ENCODE data around the gene ABCG5.

Gene ABCG5

DNA sequence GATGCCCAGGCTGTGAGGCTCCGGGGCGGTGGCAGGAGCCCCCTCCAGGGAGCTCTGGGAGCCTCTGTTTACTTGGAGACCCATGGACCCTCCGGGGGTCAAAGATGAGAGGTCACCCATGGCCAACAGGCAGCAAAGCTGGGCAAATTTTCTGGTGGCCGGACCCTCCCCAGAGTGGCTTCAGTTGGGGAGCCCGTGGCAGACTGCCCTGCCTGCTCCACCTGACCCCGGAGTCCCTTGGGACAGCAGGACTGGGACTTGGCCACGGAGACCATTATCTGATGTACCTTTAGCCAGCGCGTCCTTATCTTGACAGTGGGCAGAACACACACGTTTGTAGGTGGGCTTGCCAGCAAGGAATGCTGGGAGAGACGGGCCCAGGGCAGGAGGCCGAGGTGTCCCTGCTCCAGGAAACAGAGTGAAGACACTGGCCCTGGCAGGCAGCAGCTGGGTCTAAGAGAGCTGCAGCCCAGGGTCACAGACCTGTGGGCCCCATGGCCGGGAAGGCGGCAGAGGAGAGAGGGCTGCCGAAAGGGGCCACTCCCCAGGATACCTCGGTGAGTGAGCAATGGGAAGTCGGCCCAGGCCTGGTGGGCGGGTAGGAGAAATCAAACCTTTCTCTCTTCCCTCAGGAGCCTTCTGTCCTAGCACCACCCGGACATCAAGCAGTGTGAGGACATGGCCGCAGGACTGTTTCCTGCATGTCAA is at the start of gene ABCG5, which contains the start of gene ABCG8:
Gene ABCG5 (minus strand): TSS at position 280 of the 708 bp plus-strand sequence. CDS start 160 bp downstream, at position 120.
Gene ABCG8 (plus strand): TSS at position 412 of the 708 bp plus-strand sequence. CDS start 83 bp downstream, at position 495.
- DNase-seq: no peak

GRCh38 chr2:43887176-43887575 is 48.5 kb upstream of the ABCG5 start:
- no peak for DNase-seq

GRCh38 chr2:43885132-43885632 is 46.5 kb upstream of the ABCG5 start:
- no peak for DNase-seq

- DNase-seq: no peak
Measured at GRCh38 chr2:43884689-43885088, 46.0 kb upstream of the ABCG5 start.

GRCh38 chr2:43882312-43882711 is 43.7 kb upstream of the ABCG5 start:
- DNase-seq: no peak

DNA sequence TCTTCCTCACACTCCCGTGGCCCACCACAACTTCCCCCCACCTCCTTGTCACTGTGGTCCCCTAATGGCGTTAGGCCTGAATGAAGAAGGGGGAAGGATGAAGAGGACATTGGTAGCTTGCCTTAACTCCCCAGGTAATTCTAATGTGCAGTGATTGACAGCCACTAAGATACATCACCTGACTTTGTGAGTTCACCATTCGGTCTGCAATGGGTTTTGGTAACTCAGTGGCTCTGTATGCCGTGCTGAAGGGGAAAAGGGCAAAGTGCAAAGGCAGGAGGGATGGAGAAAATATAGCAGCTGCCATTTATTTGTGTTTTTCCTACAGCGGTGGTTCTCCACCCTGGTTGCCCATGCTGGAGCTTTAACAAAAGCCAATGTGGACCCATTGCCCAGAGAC is 42.3 kb upstream of the ABCG5 start:
- no peak for DNase-seq

DNA sequence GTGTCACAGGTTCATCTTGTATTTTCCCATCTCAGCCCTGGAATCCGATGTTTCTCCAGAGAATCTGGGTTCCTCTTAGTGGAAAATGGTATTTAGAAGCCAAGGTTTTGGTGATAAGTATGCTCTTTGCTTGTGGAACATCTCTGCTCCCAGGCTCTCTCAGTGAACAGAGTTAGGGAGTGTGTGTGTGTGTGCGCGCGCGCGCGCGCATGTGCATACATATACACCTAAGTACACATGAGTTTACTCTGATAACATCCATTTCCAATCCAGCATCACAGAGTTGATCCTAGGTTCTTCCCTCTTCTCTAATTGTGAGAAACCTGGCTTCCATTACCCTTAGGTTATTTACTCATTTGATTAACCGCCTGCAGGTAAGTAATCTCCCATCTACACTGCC is 41.8 kb upstream of the ABCG5 start:
- no peak for DNase-seq

DNA sequence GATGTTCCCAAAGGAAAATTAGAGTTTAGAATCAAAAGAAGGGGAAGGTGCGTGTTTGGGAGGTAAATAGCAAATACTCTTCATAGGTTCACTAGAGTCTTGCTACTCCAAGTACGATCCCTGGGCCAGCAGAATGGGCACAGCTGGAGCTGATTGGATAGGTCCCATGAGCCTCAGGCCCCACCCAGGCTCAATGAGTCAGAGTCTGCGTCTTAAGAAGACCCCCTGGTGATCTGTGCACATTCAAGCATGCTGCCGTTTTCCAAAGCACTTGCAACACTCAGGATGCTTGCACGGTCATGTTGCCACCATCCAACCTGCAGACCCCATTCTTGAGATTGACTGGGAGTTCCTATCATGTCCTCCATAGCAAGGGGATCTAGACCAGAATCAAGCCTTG is 40.6 kb upstream of the ABCG5 start:
- no peak for DNase-seq

DNA sequence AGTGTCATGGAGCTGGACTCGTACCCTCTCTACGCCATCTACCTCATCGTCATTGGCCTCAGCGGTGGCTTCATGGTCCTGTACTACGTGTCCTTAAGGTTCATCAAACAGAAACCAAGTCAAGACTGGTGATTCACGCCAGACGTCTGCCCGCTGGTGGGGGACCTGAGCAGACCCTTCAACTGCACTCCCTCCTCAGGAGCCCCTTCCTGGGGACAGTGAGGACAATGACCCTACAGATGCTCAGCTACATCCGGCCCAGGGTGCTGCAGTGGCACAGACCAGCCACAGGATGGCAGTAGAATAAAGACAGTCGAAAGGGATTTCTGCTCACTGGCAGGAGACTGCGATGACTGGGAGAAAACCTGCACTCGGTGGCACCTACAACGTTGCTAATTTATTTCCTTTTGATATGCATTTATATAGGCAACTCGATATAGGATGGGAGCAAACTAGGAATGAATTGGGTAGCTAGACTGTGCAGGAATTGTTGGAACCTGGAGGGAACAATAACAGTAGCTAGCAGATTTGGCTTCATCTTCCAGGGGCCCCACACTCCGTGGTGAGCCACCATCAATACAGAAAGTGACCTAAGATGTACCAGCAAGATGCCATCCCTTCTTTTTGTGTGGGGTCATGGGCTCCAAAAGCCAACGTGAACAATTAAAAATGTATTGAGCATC is 39.3 kb upstream of the ABCG5 start:
- peak; percentile 6 to 67 for DNase-seq

DNA sequence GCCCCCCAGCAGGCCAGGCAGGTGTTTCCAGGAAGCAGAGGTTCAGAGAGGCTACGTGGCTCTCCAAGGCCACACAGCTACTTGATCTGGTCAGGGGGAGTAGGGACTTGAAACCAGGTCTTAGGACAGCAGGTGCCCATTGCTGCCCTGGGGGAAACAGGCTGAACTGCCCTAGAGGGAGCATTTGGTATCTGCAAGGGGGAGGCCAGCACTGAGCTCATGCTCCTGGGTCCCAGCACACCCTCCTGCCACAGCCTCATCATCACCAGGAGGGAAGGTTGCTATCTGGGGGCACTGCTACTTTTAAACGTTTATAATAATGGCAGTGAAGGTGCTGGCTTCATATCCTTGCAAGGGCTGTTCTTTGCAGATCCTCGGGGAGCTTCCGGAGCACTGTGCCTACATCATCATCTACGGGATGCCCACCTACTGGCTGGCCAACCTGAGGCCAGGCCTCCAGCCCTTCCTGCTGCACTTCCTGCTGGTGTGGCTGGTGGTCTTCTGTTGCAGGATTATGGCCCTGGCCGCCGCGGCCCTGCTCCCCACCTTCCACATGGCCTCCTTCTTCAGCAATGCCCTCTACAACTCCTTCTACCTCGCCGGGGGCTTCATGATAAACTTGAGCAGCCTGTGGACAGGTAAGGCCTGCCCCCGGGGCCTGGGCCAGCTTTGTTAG is 36.3 kb upstream of the ABCG5 start:
- no peak for DNase-seq

GRCh38 chr2:43872151-43872550 is 33.5 kb upstream of the ABCG5 start:
- no peak for DNase-seq

DNA sequence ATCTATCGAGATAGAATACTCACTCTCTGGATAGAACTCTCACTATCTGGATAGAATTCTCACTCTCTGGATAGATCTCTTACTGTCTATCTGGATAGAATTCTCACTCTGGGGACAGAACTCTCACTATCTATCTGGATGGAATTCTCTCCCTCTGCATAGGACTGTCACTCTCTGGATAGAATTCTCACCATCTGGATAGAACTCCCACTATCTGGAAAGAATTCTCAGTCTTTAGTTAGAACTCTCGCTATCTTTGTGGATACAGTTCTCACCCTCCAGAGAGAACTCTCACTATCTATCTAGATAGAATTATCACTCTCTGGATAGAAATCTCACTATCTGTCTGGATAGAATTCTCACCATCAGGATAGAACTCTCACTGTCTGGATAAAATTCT is 16.7 kb upstream of the ABCG5 start:
- no peak for DNase-seq

- no peak for DNase-seq
Measured at GRCh38 chr2:43854671-43855070, 16.0 kb upstream of the ABCG5 start.

- DNase-seq: no peak
Measured at GRCh38 chr2:43853141-43854081, 14.8 kb upstream of the ABCG5 start.

DNA sequence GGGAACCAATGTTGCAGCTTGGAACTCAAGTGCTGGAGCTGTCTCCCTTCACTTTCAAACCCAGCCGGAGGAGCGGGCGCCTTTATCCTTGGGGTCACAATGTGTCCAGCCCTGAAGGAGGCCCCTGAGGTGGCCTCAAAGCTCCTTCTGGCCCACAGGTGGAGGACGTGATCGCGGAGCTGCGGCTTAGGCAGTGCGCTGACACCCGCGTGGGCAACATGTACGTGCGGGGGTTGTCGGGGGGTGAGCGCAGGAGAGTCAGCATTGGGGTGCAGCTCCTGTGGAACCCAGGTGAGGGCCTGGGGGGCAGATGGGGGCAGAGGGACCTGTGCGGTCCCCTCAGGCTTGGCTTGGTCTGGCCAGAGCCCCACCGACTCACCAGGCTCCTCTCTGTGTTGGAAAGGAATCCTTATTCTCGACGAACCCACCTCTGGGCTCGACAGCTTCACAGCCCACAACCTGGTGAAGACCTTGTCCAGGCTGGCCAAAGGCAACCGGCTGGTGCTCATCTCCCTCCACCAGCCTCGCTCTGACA is 13.6 kb upstream of the ABCG5 start:
- no peak for DNase-seq

DNA sequence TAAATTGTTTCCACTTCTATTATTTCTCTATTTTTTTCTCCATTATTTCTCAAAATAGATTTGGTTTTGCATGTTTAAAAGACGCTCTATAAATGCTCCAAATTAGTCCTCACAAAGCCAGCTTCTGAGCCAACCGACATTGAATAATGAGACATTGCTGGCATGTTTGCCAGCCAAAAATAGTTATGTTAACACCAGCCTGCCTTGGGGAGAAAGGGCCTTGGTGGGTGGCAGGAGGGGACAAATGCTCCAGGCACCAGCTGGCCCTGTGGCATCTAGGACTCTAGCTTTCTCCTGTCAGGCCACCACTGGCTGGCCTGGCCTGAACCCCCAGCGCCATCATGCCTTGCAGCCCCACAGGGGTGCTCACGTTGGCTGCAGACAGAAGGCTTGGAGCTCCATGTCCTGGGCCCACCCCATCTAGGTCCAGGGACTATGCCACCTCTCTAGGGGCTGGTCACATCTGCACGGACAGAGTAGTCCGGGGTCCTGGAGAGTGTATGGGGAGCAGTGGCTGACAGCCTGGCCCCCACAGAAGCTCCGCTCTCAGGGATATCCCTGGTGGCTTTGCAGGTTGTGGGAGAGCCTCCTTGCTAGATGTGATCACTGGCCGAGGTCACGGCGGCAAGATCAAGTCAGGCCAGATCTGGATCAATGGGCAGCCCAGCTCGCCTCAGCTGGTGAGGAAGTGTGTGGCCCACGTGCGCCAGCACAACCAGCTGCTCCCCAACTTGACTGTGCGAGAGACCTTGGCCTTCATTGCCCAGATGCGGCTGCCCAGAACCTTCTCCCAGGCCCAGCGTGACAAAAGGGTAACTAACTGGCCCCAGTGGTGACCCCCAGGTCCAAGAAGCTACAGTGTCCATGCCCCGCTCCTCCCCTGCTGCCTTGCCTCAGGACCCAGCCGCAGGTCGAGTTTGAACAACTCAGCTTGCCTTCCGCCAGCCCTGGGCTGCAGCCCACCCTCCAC is 12.7 kb upstream of the ABCG5 start:
- DNase-seq: no peak

- no peak for DNase-seq
Measured at GRCh38 chr2:43848214-43848613, 9.6 kb upstream of the ABCG5 start.

DNA sequence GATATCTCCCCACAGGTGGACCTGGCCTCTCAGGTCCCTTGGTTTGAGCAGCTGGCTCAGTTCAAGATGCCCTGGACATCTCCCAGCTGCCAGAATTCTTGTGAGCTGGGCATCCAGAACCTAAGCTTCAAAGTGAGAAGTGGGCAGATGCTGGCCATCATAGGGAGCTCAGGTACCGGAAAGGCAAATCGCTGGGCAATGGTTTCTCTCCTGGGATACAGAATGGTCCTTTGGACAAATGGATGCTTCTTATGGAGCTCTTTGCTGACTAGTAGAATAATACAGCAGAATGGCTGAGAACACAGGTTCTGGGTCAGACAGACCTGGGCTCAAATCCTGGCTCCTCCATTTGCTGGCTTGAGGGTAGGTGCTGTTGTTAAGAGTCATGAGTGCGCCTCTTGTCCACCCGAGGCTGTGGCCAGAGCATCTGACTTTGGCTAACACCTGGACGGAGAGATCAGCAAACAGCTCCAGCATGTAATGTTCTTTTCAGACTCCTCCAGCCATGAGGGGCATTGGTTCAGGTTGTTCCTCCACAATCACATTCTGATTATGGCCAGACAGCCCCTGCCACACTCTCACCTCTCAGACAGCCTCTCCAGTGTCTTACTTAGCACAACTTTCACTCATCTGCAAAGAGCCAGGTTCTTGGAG is 7.6 kb upstream of the ABCG5 start:
- no peak for DNase-seq

DNA sequence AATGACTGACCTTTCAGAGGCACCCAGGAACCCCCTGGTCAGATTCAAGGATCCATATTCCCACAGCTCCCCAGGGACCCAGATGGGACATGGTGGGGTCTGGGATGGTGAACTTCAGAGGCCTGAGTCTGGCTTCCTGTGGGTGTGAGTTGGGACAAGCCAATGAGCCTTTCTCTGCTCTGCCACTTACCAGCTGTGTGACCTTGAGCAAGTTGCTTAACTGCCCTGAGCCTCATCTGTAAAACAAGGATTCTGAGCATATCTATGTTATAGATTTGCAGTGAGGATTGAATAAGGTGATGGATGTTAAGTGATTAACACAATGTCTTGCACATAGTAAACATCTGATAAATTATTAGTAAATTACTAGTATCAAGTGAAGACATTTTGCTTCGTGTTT is 6.5 kb upstream of the ABCG5 start:
- DNase-seq: no peak

- DNase-seq: no peak
Measured at GRCh38 chr2:43842866-43843226, 4.2 kb upstream of the ABCG5 start.

Data from NCI-H524 (cell line).